T-helper 2 cell treated with Interferon-gamma antibody and Interleukin-4, amounts not matched to agents 5 μg/mL and 100 μg/mL, for 36 hours (primary cell): Measurements from ENCODE around the gene MAGEB3.
"Not testable (repeated sequence)": the region's sequence is repeated elsewhere in the genome, so short reads cannot be mapped to it uniquely, and the experiment has no call there.

Experiments used
- DNase-seq: peaks from one replicate; pipeline ENCODE4 v3.0.0; 2021; ENCODE audit warnings: low spot score
- H3K27ac Mint-ChIP-seq: one replicate; pipeline ENCODE4 v1.8.0; 2021; ENCODE audit warnings: mild to moderate bottlenecking, mixed read lengths
- H3K27me3 Mint-ChIP-seq: one replicate; pipeline ENCODE4 v1.8.0; 2021; ENCODE audit warnings: low read depth, mixed read lengths
- H3K36me3 Mint-ChIP-seq: one replicate; pipeline ENCODE4 v1.8.0; 2021; ENCODE audit warnings: low read depth, mixed read lengths
- H3K4me1 Mint-ChIP-seq: one replicate; pipeline ENCODE4 v1.8.0; 2021; ENCODE audit warnings: low read depth, mixed read lengths
- H3K4me3 Mint-ChIP-seq: one replicate; pipeline ENCODE4 v1.8.0; 2022; ENCODE audit warnings: mild to moderate bottlenecking, moderate library complexity, mixed read lengths
- H3K9me3 Mint-ChIP-seq: one replicate; pipeline ENCODE4 v1.8.0; 2021; ENCODE audit warnings: mixed read lengths

Gene MAGEB3, protein sequence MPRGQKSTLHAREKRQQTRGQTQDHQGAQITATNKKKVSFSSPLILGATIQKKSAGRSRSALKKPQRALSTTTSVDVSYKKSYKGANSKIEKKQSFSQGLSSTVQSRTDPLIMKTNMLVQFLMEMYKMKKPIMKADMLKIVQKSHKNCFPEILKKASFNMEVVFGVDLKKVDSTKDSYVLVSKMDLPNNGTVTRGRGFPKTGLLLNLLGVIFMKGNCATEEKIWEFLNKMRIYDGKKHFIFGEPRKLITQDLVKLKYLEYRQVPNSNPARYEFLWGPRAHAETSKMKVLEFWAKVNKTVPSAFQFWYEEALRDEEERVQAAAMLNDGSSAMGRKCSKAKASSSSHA

DNA sequence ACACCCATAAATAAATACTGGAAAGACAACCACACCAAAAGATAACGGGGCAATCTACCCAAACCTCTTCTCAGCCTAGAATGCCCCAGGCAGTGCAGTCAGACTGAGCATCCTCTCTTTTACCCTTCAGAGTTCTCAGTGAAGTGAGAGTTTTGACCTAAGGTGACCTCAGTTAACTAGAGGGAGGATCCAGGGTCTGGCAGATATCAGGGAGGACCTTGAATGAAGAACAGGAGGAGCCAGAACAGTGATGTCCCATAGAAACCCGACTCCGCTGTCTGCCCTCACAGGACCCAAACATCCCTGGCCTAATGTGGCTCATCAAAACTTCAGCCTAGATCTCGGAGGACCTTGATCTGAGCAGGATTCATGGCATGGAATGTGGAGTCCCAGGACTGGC lies at the start of gene MAGEB3:
TSS of gene MAGEB3 (plus strand) at position 263 of the 400 bp plus-strand sequence. CDS start 5,268 bp downstream, outside the sequence.
- no peak for DNase-seq
- Mint-ChIP-seq H3K4me1 (no peaks in the 10 kb centered on the region), H3K36me3 (no peaks in the 10 kb centered on the region), H3K27me3 (no peaks in the 10 kb centered on the region), H3K9me3 (no peaks in the 10 kb centered on the region), H3K4me3 (no peak within 1 kb of the TSS), H3K27ac (no peak within 1 kb of the TSS)

DNA sequence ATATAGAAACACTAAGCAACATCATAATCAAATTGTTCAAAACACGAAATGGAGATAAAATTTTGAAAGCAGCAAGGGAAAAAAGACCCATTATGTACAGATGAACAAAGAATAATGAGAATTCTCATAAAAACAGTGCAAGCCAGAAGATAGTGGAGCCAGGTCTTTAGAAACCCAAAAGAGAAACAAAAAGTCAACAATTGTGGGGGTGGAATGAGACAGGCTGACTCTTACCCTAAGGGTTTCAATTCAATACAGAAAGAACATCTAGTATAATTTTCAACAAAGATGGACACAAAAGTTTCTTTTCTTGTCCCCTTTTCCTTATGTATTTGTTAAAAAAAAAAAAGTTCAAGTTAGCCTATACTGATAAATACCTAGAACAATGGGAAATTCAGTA lies 49.1 kb upstream of the MAGEB3 start:
- no peak overlapping the region for H3K4me3 Mint-ChIP-seq
- H3K36me3 Mint-ChIP-seq: no peaks in the 10 kb centered on the region
- H3K27me3 Mint-ChIP-seq: no peaks in the 10 kb centered on the region
- H3K9me3 Mint-ChIP-seq: no peaks in the 10 kb centered on the region
- H3K27ac Mint-ChIP-seq: no peak overlapping the region
- DNase-seq: no peak
- H3K4me1 Mint-ChIP-seq: no peaks in the 10 kb centered on the region

DNA sequence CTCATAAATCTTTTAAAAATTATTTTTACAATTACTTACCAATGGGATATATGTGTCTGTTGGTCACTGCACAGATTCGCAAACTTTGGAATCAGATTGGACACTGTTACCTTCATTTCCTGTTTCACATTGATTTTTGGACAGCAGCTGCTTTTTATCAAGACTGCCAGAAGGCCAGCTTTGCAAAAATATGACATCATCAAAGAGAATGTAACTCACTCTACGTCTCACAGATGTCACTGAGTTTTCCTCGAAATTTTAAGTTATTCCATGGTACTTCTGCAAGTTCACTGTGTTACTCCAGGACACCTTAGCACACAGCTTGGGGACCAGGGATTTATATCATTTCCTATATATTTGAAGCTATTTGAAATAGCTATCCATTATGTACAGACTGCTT lies 46.9 kb upstream of the MAGEB3 start:
- H3K27ac Mint-ChIP-seq: no peak overlapping the region
- no peaks in the 10 kb centered on the region for H3K36me3 Mint-ChIP-seq
- H3K4me3 Mint-ChIP-seq: no peak overlapping the region
- no peaks in the 10 kb centered on the region for H3K27me3 Mint-ChIP-seq
- H3K4me1 Mint-ChIP-seq: no peaks in the 10 kb centered on the region
- no peak for DNase-seq
- no peaks in the 10 kb centered on the region for H3K9me3 Mint-ChIP-seq

DNA sequence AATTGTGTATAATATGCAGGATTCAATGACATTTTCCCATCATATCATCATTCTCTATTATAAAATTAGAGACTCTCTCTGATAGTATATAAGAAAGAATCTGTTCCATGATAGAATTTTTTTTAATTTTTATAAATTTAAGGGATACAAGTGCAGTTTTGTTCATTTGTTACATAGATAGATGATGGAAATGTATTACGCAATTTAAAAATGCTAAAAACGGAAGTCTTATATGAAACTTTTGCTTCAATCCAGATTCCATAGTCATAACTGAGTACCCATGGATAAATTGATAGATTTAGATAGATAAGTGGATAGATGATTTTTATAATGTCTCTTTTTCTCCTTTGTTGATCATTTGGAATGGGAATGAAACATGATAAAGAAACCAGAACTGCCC lies 40.0 kb upstream of the MAGEB3 start:
- no peaks in the 10 kb centered on the region for H3K9me3 Mint-ChIP-seq

DNA sequence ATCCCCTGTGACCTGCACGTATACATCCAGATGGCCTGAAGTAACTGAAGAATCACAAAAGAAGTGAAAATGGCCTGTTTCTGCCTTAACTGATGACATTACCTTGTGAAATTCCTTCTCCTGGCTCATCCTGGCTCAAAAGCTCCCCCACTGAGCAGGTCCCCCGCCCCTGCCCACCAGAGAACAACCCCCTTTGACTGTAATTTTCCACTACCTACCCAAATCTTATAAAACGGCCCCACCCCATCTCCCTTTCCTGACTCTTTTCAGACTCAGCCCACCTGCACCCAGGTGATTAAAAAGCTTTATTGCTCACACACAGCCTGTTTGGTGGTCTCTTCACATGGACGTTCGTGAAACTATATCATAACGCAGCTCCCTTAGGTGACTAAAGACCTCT lies 36.5 kb upstream of the MAGEB3 start:
- not testable (repeated sequence) for H3K9me3 Mint-ChIP-seq, H3K4me1 Mint-ChIP-seq, H3K36me3 Mint-ChIP-seq, H3K4me3 Mint-ChIP-seq, DNase-seq, H3K27ac Mint-ChIP-seq, H3K27me3 Mint-ChIP-seq

More for the DNA sequence above, 40.0 kb upstream of the MAGEB3 start:
- H3K27me3 Mint-ChIP-seq: no peaks in the 10 kb centered on the region
- H3K4me3 Mint-ChIP-seq: no peak overlapping the region
- no peaks in the 10 kb centered on the region for H3K4me1 Mint-ChIP-seq
- H3K36me3 Mint-ChIP-seq: no peaks in the 10 kb centered on the region
- DNase-seq: no peak
- H3K27ac Mint-ChIP-seq: no peak overlapping the region

DNA sequence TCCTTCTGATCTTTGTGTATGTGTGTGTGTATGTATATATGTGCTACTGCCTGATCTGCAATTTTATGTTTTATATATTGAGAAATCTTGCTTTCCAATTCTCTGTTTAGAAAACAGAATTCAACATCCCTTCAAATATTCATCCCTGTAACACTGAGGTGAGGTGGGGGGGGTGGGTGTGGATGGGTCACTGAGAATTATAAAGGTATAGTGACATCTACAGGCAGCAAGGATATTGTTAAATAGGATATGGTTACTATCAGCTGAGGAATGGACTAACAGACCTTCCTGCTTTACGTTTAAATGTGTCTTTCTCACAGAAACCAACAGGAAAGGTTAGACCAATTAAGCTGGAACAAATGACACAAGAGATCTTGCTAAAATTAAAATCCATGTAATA lies 34.1 kb upstream of the MAGEB3 start:
- Mint-ChIP-seq H3K4me1 (no peaks in the 10 kb centered on the region), H3K9me3 (no peaks in the 10 kb centered on the region), H3K27ac (no peak overlapping the region), H3K27me3 (no peaks in the 10 kb centered on the region), H3K4me3 (no peak overlapping the region), H3K36me3 (no peaks in the 10 kb centered on the region)
- DNase-seq: no peak

DNA sequence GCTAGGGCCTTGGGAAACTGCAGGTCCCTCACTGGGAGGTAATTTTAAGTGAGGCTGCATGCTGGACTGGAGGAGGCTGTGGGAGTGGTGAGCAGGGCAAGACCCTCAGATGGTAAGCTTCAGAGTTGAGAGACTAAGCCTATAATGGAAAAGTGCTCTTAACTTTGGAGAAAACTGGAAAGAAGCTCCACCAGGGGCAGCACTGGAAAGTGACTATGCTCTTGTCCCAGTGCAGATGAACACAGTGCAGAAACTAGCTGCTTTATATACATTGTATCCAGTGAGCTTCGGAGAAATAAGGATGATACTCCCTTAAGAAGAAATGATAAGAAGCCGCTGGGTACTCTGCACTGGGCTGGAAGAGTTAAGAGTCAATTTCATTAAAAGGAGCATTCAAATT lies 18.3 kb upstream of the MAGEB3 start:
- Mint-ChIP-seq H3K4me1 (no peaks in the 10 kb centered on the region), H3K27ac (no peak overlapping the region), H3K4me3 (no peak overlapping the region), H3K36me3 (no peaks in the 10 kb centered on the region), H3K9me3 (no peaks in the 10 kb centered on the region), H3K27me3 (no peaks in the 10 kb centered on the region)
- no peak for DNase-seq

DNA sequence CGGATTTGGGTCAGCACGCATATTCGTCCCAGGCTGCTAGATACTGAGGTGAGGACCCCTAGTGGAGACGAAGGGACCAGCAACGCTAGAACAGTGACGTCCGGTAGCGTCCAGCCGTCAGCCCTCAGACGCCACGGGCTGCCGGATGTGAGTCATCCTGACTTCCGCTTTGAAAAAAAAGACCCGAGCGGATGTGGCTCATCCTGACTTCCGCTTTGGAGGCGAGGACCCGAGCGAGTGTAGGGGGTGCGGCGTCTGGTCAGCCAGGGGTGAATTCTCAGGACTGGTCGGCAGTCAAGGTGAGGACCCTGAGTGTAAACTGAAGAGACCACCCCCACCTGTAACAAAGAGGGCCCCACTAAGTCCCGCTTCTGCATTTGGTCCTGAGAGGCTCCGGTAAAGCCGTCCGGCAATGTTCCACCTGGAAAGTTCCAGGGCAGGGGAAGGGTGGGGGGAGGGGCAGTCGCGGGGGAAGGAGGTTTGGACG lies 15.1 kb upstream of the MAGEB3 start, which contains the start of gene MAGEB2:
TSS of gene MAGEB2 (plus strand) at position 207 of the 487 bp plus-strand sequence. CDS start 3,018 bp downstream, outside the sequence.
- H3K4me1 Mint-ChIP-seq: no peaks in the 10 kb centered on the region
- H3K4me3 Mint-ChIP-seq: no peak within 1 kb of the TSS
- no peak for DNase-seq
- no peaks in the 10 kb centered on the region for H3K9me3 Mint-ChIP-seq
- H3K27me3 Mint-ChIP-seq: no peaks in the 10 kb centered on the region
- H3K36me3 Mint-ChIP-seq: no peaks in the 10 kb centered on the region
- H3K27ac Mint-ChIP-seq: no peak within 1 kb of the TSS

DNA sequence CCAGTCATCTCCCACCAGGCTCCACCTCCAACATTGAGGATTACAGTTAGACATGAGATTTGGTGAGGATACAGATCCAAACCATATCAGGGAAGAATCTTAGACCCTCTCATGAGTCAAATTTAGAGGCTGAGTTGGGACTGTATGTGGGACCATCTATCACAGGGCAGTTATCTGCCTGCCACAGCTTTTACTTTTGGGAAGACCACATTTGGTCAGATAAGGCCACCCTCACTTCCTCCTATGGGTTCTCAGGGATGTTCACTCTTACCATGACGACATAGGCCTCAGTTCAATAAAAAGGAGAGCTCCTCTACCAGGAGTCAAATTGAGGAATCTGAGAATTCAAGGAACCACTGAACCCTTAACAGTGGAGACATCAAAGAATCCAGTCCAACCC lies 13.0 kb upstream of the MAGEB3 start:
- no peaks in the 10 kb centered on the region for H3K27me3 Mint-ChIP-seq
- no peaks in the 10 kb centered on the region for H3K9me3 Mint-ChIP-seq
- DNase-seq: no peak
- no peak overlapping the region for H3K27ac Mint-ChIP-seq
- no peak overlapping the region for H3K4me3 Mint-ChIP-seq
- no peaks in the 10 kb centered on the region for H3K36me3 Mint-ChIP-seq
- no peaks in the 10 kb centered on the region for H3K4me1 Mint-ChIP-seq

DNA sequence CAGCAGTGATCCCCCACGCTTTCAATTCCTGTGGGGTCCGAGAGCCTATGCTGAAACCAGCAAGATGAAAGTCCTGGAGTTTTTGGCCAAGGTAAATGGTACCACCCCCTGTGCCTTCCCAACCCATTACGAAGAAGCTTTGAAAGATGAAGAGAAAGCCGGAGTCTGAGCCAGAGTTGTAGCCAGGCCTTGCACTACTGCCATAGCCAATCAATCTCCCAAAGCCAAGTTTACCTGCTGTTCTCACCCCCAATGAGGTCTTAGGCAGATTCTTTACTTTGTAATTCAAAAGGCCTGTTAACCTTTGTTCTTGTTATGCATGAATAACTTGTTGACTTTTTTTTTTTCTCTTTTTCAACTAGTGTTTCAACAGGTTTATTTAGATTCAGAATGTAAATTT lies 11.1 kb upstream of the MAGEB3 start:
- DNase-seq: no peak
- Mint-ChIP-seq H3K36me3 (no peaks in the 10 kb centered on the region), H3K4me1 (no peaks in the 10 kb centered on the region), H3K9me3 (no peaks in the 10 kb centered on the region), H3K27me3 (no peaks in the 10 kb centered on the region), H3K4me3 (no peak overlapping the region), H3K27ac (no peak overlapping the region)

DNA sequence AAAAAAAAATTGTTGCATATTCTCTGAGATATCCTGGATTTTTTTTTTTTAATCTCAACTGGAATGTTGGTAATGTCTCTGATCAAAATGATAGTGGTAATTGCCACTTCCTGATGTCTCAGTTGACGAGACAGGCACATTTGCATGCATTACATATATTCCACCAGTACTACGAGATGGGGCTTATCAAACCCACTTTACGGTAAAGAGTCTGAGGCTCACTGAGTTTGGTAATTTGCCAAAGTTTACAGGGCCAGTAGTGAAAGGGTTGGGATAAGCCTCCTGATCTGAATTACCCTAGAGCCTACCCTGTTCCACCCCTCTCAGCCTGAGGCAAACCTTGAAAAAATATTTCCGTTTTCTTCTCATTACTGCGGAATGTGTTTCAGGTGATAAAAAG lies 9.8 kb upstream of the MAGEB3 start:
- no peaks in the 10 kb centered on the region for H3K27me3 Mint-ChIP-seq
- H3K4me1 Mint-ChIP-seq: no peaks in the 10 kb centered on the region
- H3K9me3 Mint-ChIP-seq: no peaks in the 10 kb centered on the region
- H3K27ac Mint-ChIP-seq: no peak overlapping the region
- DNase-seq: no peak
- H3K36me3 Mint-ChIP-seq: no peaks in the 10 kb centered on the region
- no peak overlapping the region for H3K4me3 Mint-ChIP-seq

DNA sequence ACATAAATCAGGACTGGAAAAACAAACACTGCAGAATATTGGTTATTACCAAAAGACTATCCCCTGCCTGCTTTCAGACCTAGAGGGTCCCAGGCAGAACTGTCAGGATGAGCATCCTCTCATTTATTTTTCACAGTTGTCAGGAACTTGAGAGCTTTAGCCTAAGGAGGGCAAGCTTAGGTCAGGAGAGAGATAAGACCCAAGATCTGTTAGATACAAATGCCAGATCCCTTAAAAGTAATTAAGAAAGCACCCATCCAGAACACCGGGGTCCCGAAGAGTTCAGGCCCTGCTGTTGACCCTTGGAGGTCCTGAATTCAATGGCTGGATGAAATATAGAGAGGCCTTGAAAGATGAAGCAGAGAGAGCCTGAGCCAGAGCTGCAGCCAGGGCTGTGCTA lies 5.9 kb upstream of the MAGEB3 start:
- Mint-ChIP-seq H3K9me3 (no peaks in the 10 kb centered on the region), H3K4me1 (no peaks in the 10 kb centered on the region), H3K4me3 (no peak overlapping the region), H3K27me3 (no peaks in the 10 kb centered on the region), H3K36me3 (no peaks in the 10 kb centered on the region), H3K27ac (no peak overlapping the region)
- DNase-seq: no peak

DNA sequence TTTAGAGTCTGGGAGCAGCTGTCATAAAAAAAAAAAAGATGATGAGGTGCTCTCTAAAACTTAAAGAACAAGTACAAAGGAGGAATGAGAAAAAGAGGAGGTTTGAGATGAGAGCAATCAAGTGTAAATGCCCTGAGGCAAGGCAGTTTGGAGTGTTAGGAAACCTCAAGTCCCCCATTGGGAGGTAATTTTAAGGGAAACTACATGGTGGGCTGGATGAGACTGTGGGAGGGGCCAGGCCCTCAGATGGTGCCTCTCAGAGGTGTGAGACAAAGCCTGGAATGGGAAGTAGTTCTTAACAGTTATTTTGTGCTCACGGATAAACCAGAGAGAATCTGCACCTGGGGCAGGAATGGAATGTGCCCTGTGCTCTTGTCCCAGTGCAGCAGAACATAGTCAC lies 1.9 kb upstream of the MAGEB3 start:
- DNase-seq: no peak
- no peaks in the 10 kb centered on the region for H3K4me1 Mint-ChIP-seq
- H3K9me3 Mint-ChIP-seq: no peaks in the 10 kb centered on the region
- H3K27ac Mint-ChIP-seq: no peak overlapping the region
- H3K27me3 Mint-ChIP-seq: no peaks in the 10 kb centered on the region
- H3K36me3 Mint-ChIP-seq: no peaks in the 10 kb centered on the region
- H3K4me3 Mint-ChIP-seq: no peak overlapping the region

DNA sequence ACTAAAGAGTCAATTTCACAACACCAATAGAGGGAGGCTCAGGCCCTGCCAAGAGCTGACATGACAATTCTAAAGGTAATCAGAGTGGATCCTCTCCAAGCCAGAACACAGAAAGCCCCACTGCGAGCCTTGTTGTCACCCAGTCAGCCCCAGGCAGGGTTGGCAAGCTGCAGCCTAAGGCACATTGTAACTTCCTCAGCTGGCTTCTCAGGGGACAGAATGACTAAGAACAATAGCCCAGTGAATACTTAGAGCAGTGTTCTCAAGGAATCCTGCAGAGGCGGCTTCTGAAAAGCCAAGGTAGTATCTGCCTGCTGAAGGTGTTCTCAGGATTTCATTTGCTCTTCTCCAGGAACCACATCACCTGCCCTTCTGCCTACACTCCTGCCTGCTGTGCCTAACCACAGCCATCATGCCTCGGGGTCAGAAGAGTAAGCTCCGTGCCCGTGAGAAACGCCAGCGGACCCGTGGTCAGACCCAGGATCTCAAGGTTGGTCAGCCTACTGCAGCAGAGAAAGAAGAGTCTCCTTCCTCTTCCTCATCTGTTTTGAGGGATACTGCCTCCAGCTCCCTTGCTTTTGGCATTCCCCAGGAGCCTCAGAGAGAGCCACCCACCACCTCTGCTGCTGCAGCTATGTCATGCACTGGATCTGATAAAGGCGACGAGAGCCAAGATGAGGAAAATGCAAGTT lies 11.4 kb downstream of the MAGEB3 start, which contains the start of gene MAGEB4:
TSS of gene MAGEB4 (plus strand) at position 277 of the 692 bp plus-strand sequence. CDS start at position 413, 136 bp downstream.
- H3K27ac Mint-ChIP-seq: no peak within 1 kb of the TSS
- no peaks in the 10 kb centered on the region for H3K9me3 Mint-ChIP-seq
- H3K27me3 Mint-ChIP-seq: no peaks in the 10 kb centered on the region
- H3K4me1 Mint-ChIP-seq: no peaks in the 10 kb centered on the region
- no peaks in the 10 kb centered on the region for H3K36me3 Mint-ChIP-seq
- DNase-seq: no peak
- no peak within 1 kb of the TSS for H3K4me3 Mint-ChIP-seq
